HG02970 (cell line): ENCODE measurements around the gene PHLDA3.

Experiments
- ATAC-seq: cut with Tn5 transposase; IDR thresholded peaks from one replicate; pipeline ENCODE4 v1.9.1; 2021; ENCODE audit warnings: mild to moderate bottlenecking, moderate library complexity, moderate number of reproducible peaks; ENCODE audit not compliant: unreplicated experiment, low FRiP score

The PHLDA3 gene

DNA sequence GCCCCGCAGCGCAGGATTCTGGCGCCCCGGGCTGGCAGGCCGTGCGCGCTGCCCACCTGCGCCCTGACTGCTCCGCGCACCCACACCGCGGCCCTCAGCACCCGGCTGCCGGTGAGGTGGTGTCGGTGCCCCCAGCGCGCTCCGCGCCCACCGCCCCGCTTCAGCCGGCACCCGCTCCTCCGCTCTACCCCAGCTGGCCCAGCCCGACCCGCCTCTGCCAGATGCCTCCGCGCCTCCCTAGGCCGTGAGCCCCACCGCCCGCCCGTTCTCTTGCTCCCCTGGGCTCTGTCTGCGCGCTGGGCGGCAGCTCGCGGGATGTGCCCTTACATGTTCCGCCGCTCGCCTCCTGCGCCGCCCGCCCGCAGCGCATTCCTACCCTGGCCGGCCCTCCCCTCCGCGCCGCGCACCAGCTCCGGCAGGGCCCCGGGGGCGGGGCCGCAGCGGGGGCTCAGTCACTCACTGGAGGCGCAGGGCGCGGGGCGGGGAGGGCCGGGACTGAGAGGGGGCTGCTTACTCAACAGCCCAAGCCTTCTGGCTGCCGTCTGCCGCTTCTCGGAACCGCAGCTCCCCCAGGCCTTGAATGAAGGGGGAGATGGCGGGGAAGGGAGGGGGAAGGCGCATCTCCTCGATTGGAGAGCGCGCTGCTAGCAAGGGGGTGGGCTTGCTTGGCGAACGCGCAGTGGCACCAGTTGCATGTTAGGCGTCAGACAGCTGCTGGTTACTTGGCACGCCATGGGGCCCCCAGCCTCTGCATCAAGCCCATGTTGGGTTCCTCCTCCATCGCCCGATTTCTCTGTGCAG lies at the start of gene PHLDA3:
Gene PHLDA3 (minus strand): TSS at position 345 of the 801 bp plus-strand sequence. CDS start 402 bp downstream, outside the sequence.
- no peak for ATAC-seq

- ATAC-seq, result no peak
Observed at GRCh38 chr1:201518071-201518470, 49.1 kb upstream of the PHLDA3 start.

DNA sequence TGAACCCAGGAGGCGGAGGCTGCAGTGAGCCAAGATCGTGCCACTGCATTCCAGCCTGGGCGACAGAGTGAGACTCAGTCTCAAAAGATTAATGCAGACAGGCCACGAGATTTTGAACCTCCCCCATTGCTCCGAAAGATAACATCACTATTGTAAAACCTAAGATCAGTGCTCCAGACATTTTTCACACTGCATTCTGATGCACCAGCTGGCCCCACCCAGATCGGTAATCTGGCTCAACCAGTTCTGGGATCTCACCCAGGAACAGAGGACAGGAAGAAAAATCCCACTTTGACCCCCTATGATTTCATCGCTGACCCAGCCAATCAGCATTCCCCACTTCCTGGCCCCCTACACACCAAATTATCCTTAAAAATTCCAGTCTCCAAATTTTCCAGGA lies 48.6 kb upstream of the PHLDA3 start:
- ATAC-seq, result no peak

GRCh38 chr1:201516511-201517127 lies 47.6 kb upstream of the PHLDA3 start:
- ATAC-seq, result no peak

- no peak for ATAC-seq
Observed at GRCh38 chr1:201515895-201516294, 46.9 kb upstream of the PHLDA3 start.

DNA sequence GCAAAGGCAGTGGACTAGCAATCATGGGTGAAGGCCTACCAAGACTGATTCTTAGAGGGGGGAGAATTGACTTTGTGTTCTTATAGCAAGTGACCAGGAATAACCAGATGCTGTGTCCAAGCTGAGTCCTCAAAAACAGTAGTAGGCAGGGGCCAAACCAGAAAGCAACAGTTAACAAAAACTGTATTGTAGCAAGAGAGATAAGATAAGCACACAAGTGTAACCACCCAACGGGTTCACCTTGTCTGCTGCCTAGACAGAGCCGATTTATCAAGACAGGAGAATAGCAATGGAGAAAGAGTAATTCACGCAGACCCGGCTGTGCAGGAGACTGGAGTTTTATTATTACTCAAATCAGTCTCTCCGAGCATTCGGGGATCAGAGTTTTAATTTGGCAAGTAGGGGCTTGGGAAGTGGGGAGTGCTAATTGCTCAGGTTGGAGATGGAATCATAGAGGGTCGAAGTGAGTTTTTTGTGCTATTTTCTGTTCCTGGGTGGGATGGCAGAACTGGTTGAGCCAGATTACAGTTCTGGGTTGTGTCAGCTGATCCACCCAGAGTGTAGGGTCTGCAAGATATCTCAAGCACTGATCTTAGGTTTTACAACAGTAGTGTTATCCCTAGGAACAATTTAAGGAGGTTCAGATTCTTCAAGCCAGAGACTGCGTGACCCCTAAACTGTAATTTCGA lies 46.2 kb upstream of the PHLDA3 start:
- no peak for ATAC-seq

DNA sequence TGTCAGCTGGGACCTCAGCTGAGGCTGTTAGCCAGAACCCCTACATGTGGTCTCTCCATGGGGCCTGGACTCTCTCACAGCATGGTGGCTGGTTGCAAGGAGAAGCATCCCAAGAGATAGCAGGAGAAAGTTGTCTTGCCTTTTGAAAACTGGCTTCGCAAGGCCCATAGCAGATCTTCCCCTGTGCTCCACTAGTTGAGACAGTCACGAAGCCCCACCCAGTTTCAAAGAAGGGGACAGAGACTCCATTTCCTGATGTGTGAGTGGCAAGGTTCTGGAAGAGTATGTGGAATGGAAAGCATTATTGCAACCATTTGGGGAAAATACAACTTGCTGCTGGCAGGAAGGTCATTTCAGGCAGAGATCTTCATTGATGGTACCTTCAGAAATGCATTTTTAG lies 45.5 kb upstream of the PHLDA3 start:
- ATAC-seq, result no peak

DNA sequence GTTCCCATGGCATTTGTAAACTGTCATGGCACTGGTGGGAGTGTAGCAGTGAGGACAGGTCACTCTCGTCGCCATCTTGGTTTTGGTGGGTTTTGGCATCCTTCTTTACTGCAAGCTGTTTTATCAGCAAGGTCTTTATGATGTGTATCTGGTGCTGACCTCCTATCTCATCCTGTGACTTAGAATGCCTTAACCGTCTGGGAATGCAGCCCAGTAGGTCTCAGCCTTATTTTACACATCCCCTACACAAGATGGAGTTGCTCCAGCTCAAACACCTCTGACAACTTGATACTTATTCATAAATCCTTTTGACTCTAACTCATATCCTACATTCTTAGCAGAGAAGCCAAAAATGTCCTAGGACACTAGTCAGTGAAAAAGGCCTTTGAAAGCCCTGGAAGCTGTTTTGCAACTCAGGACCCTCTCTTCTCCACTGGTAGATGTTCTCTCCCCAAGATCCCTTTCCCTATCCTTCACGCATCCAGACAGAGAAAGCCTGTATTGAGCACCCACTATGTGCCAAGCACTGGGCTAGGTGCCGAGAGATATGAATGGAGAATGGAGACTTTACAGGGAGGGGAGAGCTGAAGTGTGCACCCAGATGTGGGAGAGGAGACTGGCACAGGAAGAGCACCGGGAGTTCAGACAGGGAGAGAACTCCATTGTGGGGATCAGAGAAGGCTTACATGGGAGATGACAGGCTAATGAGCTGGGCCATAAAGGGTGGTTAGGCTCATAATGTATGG lies 44.7 kb upstream of the PHLDA3 start:
- ATAC-seq, result no peak

DNA sequence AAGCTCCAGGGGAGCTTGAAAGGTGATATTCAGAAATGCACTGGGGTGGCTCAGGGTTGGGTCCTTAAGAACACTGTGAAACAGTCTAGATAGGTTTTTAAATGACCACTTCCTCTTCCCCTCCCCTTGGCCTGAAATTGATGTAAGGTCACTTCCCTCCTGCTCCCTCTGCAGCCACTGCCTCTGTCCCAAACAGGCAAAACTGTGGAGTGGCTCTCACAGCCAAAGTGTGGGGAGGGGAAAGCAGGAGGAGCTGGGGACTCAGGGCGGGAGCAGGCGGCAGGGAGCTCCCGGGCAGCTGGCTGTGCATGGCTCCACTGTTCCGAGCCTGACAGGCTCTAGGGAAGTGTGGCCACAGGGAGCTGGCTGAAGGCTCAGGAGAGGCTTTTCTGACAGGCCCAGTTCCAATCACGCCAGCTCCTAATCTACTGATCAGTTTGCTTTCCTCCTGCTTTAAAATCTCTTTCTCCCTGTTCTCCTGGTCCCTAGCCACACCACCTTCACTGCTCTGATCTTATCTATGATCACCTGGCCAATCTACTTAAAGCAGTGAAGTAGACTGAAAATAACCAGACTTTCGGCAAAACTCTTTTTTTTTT lies 43.1 kb upstream of the PHLDA3 start:
- ATAC-seq, result no peak

DNA sequence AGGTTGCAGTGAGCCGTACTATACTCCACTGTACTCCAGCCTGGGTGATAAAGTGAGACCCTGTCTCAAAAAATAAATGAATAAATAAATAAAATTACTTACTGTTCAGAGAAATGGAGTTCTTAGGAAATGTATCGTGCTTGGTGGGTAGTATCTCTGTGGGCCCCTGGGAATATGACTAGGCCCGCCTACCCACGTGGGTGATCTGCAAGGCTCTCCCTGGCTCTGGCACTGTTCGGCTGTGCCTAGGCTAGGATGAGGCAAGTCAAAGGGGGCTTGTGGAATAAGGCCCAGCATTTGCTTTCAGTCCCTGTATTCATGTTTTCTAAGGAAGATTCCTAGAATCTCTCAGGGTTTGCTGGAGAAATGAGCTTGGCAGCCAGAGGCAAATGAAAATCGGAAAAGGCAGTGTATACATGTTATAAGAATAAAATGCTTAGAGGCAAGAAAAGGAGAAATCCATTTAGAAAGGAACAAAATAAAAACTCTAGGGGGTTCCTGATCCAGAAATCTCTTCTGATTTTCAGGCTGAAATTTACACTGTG lies 42.5 kb upstream of the PHLDA3 start:
- ATAC-seq, result no peak

- ATAC-seq, result no peak
Observed at GRCh38 chr1:201510734-201511133, 41.7 kb upstream of the PHLDA3 start.

- no peak for ATAC-seq
Observed at GRCh38 chr1:201509601-201510374, 40.8 kb upstream of the PHLDA3 start.

- no peak for ATAC-seq
Observed at GRCh38 chr1:201508809-201509208, 39.8 kb upstream of the PHLDA3 start.

DNA sequence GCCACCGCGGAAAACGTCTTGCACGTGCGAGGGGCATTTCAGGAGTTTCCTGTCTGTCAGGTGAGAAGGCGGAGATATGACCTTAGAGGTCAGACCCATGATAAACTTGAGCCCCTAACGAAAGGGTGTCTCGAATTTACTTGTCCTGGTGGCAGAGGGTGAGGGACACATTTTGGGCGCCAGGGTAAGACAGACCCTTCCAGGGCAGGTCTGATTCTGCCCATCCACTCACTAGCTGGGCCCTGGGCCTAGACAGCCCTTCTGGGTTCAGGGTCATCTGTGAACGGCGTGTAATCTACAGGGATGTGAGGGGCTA lies 38.3 kb upstream of the PHLDA3 start:
- ATAC-seq, result no peak

DNA sequence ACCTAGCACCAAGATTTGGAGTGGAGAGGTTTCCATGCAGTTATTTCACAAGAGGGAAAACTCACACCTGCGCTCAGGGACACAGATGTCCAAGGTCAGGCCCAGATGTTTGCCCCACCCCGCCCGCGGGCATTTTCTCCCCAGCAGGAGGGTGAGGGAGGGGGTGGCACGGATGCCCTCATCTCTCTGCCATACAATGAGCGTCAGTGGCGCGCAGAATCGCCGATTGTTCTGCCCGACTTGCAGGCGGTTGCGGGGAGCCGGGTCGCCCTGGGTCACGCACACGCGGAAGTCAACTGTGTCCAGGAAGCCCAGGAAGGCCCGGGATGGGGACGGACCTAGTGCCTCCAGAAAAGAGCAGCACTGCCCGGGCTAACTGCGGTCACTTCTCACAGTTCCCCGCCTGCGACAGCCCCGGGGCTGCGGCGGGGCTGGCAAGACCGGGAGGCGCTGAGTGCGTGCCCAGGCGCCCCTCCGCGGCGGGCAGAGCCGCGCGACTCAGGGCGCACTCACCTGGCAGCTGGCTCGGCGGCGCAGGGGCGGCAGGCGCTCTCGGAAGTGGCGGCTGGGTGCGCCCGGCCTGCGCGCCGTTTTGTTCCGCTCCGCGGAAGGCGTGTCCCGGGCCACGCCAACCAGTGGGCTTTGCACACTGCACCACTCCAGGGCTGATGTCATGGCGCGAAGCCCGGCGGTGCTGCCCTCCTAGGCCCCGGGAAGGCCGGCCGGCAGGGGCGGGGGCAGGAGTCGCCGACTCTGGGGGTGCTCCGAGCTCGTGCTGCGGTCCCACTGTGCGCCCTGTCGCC lies 37.8 kb upstream of the PHLDA3 start, which contains the start of gene CSRP1:
Gene CSRP1 (minus strand): TSS at position 567 of the 803 bp plus-strand sequence. CDS start 10,820 bp downstream, outside the sequence.
- ATAC-seq, result peak; percentile 76

DNA sequence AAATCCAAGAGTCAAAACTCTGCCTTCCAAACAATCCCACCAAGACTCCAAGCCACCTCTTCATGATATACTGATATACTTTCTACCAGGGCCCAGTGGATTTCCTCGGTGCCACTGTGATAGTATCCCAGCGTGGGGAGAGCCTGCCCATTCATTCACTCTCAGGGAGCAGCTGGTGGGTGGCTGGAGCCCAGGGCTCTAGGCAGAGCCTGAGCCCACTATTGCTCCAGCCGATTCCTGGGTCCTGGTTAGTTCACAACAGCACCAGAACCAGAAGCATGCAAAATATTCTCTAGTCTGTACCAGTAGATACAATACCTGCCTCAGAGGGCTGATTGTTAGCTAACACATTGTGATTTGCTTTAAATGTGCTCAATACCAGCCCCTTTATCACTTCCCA lies 37.1 kb upstream of the PHLDA3 start:
- ATAC-seq, result no peak

- ATAC-seq, result no peak
Observed at GRCh38 chr1:201505503-201505890, 36.5 kb upstream of the PHLDA3 start.

DNA sequence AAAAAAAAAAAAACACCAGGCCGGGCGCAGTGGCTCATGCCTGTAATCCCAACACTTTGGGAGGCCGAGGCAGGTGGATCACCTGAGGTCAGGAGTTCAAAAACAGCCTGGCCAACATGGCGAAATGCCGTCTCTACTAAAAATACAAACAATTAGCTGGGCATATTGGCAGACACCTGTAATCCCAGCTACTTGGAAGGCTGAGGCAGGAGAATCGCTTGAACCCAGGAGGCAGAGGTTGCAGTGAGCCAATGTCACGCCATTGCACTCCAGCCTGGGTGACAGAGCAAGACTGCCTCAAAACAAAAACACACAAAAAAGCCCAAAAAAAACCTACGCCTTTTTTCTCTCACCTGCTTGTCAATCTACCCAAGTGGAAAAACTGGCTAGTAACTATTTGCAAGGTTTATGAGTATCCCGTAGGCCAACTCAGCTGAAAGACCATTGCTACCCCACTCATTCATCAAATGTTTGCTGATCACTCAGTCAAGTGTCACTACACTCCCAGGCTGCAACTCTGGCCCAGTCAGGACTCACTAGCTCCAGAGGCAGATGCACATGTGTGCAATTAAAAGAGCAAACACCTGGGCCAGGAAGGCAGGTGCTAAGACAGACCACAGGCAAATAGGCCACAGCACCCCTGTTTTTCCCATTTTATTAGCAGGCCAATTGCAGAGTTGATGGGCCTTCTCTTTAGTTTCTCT lies 36.0 kb upstream of the PHLDA3 start:
- no peak for ATAC-seq
